ENCODE results near the gene SFT2D1.

GRCh38 chr6:166389119-166389518 lies 46.8 kb upstream of the SFT2D1 start:
- no peak for TF ChIP-seq CTCF (IDR thresholded peaks at IDR 0.05)
- no peak for TF ChIP-seq POLR2A (IDR thresholded peaks at IDR 0.05)
